A204.1 (cell line): ENCODE data around the gene RASIP1.

ENCODE experiments used
- FAIRE-seq: peaks from 2 replicates; lab custom pipeline; 2012; peaks lifted over from hg19 to GRCh38; lab: Jason Lieb, UNC

RASIP1 gene

DNA sequence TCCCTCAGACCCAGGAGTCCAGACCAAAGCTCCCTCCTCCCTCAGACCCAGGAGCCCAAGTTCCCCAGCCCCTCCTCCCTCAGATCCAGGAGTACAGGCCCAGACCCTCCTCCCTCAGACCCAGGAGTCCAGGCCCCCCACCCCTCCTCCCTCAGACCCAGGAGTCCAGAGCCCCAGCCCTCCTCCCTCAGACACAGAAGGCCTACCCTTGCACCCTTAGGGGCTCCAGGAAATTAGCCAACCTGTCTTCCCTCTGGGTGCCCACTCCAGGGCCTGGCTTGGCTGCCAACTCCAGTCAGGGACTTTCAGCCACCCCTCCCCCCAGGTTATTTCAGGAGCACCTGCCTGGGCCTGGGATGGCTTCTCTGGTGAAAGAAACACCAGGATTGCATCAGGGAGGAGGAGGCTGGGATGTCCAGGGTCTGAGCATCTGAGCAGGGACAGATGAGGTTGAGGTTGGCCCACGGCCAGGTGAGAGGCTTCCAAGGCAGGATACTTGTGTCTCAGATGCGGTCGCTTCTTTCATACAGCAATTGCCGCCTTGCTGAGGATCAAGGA, 14.8 kb upstream of the RASIP1 start, which contains the start of gene FGF21:
Gene FGF21 (plus strand): TSS at position 441 of the 558 bp plus-strand sequence. CDS start 713 bp downstream, outside the sequence.
- no peak for FAIRE-seq

- no peak for FAIRE-seq
Observed at GRCh38 chr19:48752496-48753365, 12.3 kb upstream of the RASIP1 start, which contains the start of gene FUT1. FUT1 (minus strand) TSS chr19:48752641; CDS start chr19:48751281, 1,360 bp downstream.

DNA sequence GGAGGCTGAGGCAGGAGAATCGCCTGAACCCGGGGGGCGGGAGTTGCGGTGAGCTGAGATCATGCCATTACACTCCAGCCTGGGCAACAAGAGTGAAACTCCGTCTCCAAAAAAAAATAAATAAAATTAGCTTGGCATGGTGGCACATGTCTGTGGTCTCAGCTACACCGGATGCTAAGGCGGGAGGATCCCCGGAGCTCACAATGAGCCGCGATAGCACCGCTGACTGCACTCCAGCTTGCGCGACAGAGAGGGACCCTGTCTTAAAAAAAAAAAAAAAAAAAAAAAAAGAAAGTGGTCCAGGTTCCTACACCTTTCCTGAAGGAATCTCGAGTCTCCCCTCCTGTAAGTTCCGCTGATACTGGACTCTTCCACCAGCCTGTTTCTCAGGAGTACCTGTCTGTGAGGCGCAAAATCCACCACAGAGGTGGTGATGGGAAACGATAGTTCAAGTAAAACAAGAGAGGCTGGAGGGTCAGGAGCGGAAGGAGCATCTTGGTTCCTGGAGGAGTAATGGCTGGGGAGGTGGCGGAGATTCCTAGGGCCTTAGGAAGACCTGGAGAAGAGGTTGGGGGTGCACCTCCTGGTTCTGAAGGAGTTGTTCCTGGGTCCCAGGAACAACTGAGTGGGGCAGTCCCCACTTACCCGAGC, 11.6 kb upstream of the RASIP1 start:
- no peak for FAIRE-seq

DNA sequence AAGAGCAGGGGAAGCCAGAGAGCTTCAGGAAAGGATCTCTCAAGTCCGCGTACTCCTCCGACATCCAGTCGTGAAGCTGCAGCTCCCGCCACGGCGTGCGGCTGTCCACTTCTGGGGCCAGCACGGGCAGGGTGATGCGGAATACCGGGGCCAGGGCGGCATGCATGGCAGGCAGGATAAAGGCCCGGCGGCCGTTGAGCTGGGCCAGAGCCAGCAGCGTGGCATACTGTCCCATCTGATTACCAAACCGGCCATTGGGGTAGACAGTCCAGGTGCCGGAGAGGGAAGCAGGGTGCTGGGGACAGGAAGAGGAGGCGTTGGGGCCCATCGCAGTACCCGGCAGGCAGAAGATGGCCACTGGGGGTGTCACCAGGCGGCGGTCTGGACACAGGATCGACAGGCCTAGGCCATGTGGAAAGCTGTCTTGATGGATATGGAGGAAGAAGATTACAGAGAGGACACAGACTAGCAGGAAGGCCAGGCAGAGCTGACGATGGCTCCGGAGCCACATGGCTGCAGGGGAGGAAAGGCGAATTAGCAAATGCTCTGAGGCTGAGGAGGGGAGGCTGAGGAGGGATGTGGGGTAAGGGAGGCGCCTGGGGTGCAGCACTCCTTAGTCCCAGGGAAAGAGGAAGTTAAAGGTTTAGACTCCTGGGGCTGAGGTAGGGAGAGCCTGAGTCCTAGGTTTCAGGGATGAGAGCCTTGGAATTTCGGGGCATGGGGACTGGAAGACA, 10.5 kb upstream of the RASIP1 start:
- FAIRE-seq: no peak

- FAIRE-seq: no peak
Observed at GRCh38 chr19:48750351-48750750, 9.9 kb upstream of the RASIP1 start.

DNA sequence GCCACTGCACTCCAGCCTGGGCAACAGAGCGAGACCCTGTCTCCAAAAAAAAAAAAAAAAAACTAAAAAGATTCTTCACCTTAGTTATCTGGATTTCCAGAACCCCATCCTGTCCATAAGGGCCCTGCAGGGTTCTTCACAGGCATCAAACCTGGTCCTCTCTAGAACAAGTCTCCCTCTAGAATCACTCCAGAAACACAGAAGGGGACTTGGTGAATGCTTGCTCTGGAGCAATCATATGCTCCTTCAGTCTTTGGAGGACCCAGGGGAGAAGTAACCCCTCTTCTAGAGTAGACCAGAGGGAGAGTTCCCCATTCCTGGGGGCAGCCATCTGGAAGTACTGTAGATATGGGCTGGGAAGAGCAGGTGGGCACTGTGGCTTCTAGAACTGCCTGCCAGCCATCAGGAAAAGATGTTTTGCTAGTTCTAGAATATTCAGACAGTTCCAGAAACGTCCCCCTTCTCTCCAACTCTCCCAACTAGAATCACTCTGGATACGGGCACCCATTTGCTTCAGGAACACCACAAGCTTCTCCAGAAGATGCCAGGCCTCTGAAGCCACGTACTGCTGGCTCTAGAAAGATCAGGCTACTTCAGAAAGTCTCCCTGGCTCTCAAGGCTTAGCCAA, 9.3 kb upstream of the RASIP1 start:
- no peak for FAIRE-seq

GRCh38 chr19:48746738-48747575, 6.5 kb upstream of the RASIP1 start, which contains the start of gene IZUMO1:
IZUMO1 (minus strand) TSS chr19:48746909; CDS start chr19:48745859, 1,050 bp downstream.
- FAIRE-seq: no peak

- no peak for FAIRE-seq
Observed at GRCh38 chr19:48746110-48746509, 5.7 kb upstream of the RASIP1 start.

- FAIRE-seq: no peak
Observed at GRCh38 chr19:48745208-48745995, 5.0 kb upstream of the RASIP1 start.

DNA sequence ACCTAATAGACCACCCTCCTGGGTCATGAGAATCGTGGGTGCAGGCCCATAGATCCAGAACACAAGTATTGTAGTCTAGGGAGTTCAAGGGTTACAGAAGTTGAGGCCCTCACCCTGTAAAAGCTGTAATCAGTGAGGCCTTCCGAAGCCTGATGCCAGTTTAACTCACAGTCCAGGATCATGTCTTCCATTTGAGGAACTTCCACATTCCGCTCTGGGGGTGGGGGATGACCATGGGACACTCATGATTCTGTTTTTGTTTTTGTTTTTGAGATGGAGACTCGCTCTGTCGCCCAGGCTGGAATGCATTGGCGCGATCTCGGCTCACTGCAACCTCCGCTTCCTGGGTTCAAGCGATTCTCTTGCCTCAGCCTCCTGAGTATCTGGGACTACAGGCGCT, 1.7 kb upstream of the RASIP1 start:
- FAIRE-seq: no peak

GRCh38 chr19:48741129-48741999, 954 bp upstream of the RASIP1 start:
- FAIRE-seq: no peak

DNA sequence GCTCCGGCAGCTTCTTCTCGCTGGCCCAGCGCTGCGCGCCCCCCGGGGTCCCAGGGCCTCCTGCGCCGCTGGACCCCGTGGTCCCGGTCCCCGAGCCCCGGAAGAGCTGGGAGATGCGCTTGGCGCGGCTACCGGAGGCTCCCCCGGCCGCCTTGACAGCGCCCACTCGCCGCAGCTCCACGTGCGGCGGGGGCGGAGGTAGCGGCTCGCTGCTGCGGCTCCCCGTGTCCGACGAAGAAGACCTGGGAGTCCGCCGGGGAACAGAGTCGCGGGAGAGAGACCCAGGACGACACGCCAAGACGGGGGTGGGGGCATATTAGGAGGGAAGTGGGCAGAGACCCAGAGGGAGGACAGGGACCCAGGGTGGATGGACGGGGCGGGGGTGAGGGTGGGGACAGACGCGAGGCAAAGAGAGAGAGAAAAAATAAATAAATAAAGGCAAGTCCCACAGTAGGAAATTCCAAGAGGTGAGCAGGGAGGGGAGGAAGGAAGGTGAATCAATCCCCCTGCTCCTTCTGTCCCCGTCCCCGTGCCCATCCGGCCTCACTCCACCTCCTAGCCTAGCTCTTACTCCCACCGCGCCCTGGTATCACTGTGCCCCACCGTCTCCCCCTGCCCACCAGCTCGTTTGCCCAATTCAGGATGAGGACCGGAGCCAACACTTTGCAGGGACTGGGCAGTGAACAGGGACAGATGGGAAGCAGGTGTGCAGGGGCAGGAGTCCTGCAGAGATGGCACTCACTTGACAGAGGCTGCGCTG, 826 bp downstream of the RASIP1 start:
- no peak for FAIRE-seq

DNA sequence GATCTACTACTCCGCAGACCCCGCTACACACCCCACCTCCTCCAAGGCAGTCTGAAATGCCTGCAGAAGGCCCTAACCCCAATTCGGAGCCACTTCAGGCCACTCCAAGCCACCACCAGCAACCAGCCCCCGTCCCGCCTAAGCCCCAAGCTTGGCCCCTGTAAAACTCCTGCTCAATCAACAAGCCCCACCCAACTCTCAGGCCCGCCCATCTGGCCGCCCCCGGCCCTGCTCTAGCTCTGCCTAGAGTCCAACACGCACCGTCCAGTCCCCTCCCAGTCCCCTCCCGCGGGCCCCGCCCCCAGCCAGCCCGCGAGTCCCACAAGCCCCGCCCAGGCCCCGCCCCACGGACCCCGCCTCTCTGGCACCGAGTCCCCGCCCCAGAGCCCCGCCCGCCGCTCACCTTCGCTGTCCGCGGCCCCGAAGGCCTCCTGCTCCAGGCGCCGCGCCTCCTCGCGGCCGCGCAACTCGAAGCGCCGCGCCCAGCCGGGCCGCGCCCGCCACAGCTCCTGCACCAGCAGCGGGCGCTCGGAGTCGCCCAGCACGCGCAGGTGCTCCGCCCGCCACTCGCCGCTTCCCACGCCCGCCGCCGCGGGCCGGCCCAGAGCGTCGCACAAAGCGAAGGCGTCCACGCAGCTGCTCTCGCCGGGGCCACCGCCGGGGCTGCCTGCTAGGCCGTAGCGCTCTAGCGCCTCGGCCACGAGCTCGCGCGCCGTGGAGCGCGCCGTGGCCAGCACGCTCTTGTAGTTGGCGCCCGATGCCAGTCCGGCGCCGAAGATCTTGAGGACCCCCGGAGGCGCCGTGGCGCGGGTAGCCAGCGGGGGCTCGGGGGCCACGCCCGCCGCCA, 1.6 kb downstream of the RASIP1 start:
- FAIRE-seq: no peak

DNA sequence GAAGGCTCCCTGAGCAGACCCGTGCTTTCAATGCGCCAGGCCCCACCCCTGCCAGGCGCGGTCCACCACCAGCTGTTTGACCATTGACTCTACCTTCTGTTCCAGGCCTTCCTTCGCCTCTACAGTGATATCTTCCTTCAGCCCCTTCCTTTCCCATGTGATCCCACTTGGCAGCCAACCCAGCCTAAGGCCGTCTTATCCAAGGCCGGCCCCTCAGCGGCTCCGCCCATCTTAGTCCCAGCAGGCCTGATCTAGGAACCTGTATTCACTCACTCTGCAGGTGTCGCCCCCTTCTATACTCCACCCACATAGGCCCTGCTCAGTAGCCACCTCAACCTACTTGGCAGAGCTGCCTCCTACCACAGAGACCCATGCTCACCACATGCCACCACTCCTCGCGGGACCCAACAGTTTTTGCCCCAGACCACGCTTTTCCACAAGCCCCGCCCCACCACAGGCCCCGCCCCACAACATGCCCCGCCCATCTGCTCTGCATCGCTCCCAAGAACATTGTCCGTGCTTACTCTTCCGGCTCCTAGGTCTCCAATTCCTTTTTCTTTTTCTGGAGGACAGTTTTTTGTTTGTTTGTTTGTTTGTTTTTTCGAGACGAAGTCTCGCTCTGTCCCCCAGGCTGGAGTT, 2.9 kb downstream of the RASIP1 start:
- FAIRE-seq: no peak

GRCh38 chr19:48735031-48735615, 5.3 kb downstream of the RASIP1 start:
- no peak for FAIRE-seq

DNA sequence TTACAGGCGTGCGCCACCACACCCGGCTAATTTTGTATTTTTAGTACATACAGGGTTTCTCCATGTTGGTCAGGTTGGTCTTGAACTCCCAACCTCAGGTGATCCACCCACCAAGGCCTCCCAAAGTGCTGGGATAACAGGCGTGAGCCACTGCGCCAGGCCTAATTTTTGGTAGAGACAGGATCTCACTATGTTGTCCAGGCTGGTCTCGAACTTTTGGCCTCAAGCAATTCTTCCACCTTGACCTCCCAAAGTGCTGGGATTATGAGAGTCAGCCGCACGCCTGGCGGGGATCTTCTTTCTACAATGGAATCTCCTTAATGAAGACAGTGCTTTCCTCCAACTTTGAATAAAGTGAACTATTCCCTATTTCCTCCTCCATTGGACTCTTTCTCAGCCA, 5.8 kb downstream of the RASIP1 start:
- no peak for FAIRE-seq
